Activated CD8-positive, alpha-beta memory T cell treated with anti-CD3 and anti-CD28 coated beads, Interleukin-2, amount 50 U/mL, for 48 hours (primary cell): Measurements from ENCODE around the gene GON7.

Experiments used
- DNase-seq: peaks from one replicate; pipeline ENCODE4 v3.0.0-alpha.2; 2020

The GON7 gene

DNA sequence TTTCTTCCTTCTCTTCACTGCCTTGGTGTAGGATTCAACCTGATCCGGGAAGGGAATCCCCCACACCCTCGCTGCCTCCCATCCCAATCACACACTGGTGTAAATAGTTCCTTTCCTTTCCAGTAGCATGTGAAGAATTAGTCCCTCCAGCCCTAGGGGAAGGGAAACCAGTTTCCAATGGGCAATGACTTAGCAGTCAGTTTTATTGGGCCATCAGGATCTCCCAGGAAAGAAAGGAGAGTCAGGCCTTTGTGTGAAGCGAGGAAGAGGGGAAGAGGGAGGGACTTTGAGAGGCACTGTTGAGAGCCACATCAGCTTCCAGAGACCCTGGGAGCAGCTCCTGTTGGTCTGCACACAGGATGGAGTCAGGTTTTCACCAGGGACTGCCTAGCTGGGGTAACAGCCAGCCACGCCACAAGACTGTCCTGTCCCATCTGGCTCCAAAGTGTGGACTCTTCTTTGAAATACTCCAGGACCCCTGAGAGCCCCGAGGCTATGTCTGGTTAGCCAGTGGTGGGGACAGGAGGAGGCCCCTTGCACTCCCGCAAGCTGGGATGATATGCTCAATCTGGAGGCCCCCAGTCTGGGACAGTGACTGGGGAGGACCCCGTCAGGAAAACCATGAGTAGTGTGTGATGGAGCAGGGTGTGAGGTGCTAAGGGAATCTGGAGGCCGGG lies 50.0 kb downstream of the GON7 start:
- DNase-seq = no peak

GRCh38 chr14:93155667-93156066 lies 51.2 kb downstream of the GON7 start:
- DNase-seq = no peak

GRCh38 chr14:93153121-93153520 lies 53.7 kb downstream of the GON7 start:
- no peak for DNase-seq
